Suprapubic skin (tissue), 4 donors: ENCODE results near the gene ZNF112.

ENCODE experiments used
- CTCF ChIP-seq, 2 donors: fragments of 200-600 bp in 1 of 2; fragments of 450-650 bp in 1 of 2; sonication (generic) in 1 of 2; IDR thresholded peaks; one replicate each; pipeline ENCODE4 v1.5.1; 2016 to 2019; ENCODE audit warnings: antibody characterized with exemption in 2 of 2, mild to moderate bottlenecking in 1 of 2, moderate library complexity in 1 of 2
- EP300 ChIP-seq: sonication (generic); formaldehyde crosslinking; IDR thresholded peaks from one replicate; pipeline ENCODE4 v1.6.1; 2017; ENCODE audit warnings: antibody characterized with exemption
- POLR2A ChIP-seq, 2 donors: fragments of 450-650 bp; IDR thresholded peaks; one replicate each; pipeline ENCODE4 v1.6.1; 2017; ENCODE audit warnings: antibody characterized with exemption in 2 of 2, mild to moderate bottlenecking in 2 of 2, moderate library complexity in 2 of 2
- POLR2AphosphoS5 ChIP-seq, 3 donors: sonication (generic); formaldehyde crosslinking; IDR thresholded peaks; one replicate each; pipeline ENCODE4 v1.6.1; 2017; ENCODE audit warnings: antibody characterized with exemption in 3 of 3

DNA sequence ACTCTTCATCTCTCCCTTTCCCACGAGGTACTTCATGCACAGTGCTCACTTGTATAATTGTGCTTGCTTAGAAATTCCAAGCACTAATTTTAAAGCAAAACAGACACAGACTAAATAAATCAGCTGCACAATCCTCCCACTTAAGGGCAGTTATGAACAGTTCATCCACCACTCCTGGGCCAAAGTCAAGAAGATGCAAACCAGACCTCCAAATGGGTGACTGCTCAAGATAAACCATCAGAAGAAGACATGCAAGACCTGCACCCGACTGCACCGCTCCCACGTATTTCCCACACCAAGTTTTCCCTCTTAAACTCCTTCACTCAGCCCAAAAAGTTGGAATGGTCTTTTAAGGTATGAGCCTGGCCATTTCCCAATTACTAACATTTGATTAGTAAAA, 71.5 kb downstream of the ZNF112 start:
- TF ChIP-seq CTCF (IDR thresholded peaks at IDR 0.05) (no peak), POLR2A (IDR thresholded peaks at IDR 0.05) (no peak), POLR2AphosphoS5 (IDR thresholded peaks at IDR 0.05) (no peak), EP300 (no peak)
